ENCODE measurements around the gene CPSF7.

Gene CPSF7

DNA sequence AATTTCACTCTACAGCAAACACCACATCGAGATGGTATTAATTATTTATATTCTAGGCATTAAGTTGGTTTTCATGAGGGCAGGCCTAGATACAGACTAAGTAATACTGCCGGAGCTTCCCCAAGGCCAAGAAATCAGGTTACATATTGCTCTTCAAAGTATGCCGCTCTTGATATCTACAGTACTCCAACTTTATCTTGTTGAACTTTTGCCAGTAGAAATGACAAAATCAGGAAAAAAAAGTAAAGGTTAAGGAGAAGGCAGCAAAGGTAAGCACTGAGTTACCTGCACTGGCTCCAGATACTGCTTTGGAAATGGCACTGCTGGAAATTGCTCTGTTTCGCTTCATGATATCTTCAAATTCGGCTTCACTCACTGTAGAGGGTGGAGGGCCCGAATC is 14.4 kb downstream of the CPSF7 start:
- TF ChIP-seq GATA3 (IDR thresholded peaks at IDR 0.05; ENCODE audit: low read depth, low read length) (no peak), GATA2 (IDR thresholded peaks at IDR 0.05; ENCODE audit: low read depth, low read length) (no peak)

DNA sequence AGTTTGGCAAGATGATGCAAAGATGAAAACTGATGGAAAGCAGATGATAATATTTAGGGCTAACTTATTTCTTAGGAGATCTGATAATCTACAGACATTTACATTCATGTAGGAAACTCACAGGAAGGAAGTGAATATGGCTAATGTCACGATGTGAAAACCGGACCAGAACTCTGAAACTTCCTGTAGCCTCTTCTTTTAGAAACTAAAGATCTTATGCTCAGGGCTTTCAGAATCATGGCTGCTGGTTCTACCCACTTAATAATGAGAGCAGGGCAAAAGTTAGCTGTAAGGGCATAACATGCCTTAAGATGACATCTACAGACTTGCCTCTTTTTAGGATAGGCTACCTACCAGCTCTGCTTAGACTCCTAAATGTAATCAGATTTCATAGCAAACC is 15.2 kb downstream of the CPSF7 start:
- TF ChIP-seq GATA3 (IDR thresholded peaks at IDR 0.05; ENCODE audit: low read depth, low read length) (no peak), GATA2 (IDR thresholded peaks at IDR 0.05; ENCODE audit: low read depth, low read length) (no peak)

DNA sequence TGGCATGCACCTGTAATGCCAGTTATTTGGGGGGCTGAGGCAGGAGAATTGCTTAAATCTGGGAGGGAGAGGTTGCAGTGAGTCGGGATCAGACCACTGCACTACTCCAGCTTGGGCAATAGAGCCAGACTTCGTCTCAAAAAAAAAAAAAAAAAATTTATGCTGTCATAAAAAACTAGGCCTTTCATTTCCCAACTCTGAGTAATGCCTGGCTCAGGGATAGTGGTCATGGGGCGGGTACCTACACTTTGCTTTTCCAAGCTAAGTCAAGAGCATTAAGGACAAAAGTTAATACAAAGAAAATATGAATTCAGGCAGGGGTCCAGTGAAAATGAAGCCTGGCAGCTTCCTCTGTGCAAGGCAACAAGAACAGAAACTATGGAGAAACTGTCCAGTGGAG is 16.3 kb downstream of the CPSF7 start:
- no peak for TF ChIP-seq GATA3 (IDR thresholded peaks at IDR 0.05; ENCODE audit: low read depth, low read length)

DNA sequence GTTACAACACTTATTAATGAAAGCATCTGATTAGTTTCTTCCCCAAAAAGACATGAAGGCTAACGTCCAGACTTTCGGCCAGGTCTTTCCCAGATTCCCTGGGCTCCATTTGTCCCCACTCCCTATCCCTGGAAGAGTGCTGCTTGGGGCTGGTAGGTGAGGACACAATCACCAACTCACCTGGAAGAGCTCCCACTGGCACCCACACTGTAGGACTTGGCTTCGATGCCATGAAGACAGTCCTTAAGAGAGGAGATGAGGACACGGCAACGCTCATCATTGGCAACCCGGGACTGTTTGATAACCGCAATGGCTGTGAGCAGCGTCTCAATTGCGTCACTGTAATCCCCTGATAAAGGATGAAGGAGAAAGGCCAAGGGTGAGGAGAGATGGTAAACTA is 18.2 kb downstream of the CPSF7 start:
- TF ChIP-seq GATA3 (IDR thresholded peaks at IDR 0.05; ENCODE audit: low read depth, low read length) = no peak
- no peak for TF ChIP-seq GATA2 (IDR thresholded peaks at IDR 0.05; ENCODE audit: low read depth, low read length)

DNA sequence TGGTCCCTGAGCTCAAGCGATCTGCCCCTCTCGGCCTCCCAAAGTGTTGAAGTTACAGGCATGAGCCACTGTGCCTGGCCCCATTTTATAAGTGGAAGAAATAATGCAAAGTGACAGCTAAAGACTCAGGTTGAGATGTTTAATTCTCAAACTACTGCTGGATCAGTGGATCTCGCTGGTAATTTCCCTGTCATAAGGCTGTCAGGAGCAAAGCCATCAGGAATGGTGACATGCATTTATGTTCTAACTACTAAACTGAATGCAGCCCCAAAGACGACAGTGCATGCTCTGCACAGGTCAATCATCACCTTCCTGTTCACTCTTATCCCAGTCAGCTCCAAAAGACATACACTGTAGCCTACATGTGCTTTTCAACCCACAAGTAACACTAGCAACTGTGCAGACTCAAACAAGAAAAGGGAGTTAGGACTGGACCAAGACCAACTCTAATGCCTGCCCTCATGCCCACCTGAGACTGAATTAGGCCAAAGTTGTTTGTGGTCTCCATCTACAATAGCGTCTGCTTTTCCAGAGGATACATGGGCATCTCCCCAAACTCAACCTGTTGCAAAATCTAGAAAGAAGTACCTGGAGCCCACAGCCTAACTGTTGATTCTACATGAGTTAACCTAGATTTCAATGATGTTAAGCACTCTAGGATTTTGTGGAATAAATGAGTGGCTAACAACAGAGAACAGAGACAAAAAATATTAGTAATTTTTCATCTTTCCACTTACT is 22.6 kb downstream of the CPSF7 start:
- no peak for TF ChIP-seq GATA3 (IDR thresholded peaks at IDR 0.05; ENCODE audit: low read depth, low read length)
- TF ChIP-seq GATA2 (IDR thresholded peaks at IDR 0.05; ENCODE audit: low read depth, low read length) = no peak

DNA sequence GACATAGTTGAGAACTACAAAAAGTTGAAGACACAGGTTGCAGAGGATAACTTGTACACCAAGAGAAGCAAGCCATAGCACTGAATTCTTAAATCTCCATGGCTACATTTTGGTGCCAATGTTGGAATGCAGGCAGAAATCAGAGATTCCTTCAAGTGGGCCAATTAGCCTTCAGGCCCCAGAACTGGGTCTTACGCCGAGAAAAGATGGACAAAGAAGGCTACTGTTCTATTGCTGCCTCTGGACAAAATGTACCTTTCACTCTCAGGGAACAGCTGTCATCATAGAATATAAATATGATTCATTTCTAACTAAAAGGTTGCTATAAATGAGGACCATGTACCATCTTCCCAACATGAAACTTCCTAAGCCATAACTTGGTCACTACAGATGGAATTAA is 23.7 kb downstream of the CPSF7 start:
- TF ChIP-seq GATA3 (IDR thresholded peaks at IDR 0.05; ENCODE audit: low read depth, low read length) (no peak), GATA2 (IDR thresholded peaks at IDR 0.05; ENCODE audit: low read depth, low read length) (no peak)

DNA sequence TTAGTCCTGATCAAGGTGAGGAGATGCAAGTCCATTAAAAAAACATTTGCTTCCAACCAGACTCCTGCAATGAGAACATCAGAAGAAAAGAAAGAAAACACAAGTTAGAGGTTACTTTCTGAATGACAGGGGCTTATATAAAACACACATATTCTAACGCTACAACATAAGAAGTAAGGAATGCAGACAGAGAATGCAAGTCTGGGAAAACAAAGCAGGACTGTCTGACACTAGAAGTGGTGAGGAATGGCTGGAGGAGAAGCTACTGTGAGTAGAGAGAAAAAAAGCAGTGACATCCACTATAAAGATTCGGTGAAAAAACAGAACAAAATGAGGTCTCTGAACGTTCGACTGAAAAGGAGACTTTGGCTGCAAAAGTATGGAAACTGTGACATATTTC is 25.1 kb downstream of the CPSF7 start:
- no peak for TF ChIP-seq GATA3 (IDR thresholded peaks at IDR 0.05; ENCODE audit: low read depth, low read length)

DNA sequence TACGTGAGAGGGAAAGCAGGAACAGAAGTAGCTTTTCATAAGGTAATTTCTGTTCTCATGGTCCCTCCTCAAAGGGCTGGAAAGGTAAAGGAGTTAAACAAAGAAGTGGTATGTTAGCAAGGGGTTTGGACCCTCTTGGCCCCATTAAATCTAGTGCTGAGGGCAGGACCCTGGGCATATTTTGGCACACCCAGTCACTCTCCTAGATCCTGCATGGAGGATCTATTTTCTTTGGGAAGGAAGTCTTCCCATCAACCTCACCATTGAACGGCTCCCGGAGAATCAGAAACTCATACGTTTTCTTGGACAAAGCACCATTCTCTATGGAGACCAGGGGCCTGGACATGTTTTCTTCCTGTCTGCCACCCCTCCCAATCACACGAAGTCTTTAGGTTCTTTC is 25.7 kb downstream of the CPSF7 start:
- TF ChIP-seq GATA3 (IDR thresholded peaks at IDR 0.05; ENCODE audit: low read depth, low read length) = no peak
- no peak for TF ChIP-seq GATA2 (IDR thresholded peaks at IDR 0.05; ENCODE audit: low read depth, low read length)

DNA sequence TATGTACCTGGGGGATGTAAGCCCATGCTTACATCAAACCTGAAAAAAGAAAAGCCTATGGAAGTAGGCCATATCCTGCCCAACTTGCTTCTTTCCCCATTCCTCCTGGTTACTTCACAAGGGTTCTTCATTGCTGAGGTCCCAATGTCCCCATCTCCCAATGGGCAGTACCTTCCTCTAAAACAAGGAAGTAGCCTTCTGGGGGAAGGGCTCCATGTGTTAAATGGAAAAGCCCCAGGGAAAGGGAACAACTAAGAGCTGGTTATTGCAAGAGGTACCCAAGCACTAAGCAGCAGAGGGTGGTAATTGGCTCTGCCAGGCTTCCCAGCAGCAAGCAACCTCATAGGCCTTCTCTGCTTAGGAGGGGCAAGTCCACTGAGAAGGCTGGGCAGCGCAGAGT is 26.1 kb downstream of the CPSF7 start:
- TF ChIP-seq GATA3 (IDR thresholded peaks at IDR 0.05; ENCODE audit: low read depth, low read length) = no peak
- TF ChIP-seq GATA2 (IDR thresholded peaks at IDR 0.05; ENCODE audit: low read depth, low read length) = no peak

DNA sequence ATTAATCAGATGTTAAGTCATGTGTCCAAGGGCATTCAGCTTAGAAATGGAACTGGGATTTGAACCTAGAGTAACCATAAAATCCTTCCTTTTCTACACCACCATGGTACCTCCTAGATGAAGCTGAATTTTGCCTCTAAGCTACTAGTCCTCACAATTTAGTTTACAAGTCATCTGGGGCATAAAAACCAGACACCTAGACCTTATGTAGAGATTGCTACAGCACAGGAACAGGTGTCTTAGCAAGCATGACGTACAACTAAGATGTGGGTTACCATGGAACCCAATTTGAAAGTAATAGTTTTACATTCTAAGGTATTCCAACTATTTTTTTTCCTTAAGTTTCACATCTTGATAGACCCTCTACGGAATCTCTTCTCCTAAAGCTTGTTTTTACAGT is 28.2 kb downstream of the CPSF7 start:
- TF ChIP-seq GATA2 (IDR thresholded peaks at IDR 0.05; ENCODE audit: low read depth, low read length) (no peak), GATA3 (IDR thresholded peaks at IDR 0.05; ENCODE audit: low read depth, low read length) (no peak)

DNA sequence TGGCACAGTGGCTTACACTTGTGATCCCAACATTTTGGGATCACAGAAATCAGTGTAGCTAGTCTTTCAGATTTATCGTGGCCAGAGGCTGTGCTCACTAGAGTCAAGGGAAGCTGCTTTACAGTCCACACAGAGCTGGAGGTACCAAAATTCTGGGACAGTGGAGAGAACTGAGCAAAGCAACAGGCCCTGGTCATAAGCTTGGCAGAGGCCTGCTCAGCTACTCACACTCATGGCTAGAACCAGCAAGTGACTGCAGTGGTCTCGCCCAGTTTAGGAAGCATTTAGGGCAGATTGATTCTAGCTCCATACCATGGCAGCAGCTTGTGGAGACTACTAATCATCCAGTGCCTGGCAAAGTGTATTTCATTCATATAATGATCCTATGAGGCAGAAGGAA is 28.6 kb downstream of the CPSF7 start:
- no peak for TF ChIP-seq GATA3 (IDR thresholded peaks at IDR 0.05; ENCODE audit: low read depth, low read length)
- no peak for TF ChIP-seq GATA2 (IDR thresholded peaks at IDR 0.05; ENCODE audit: low read depth, low read length)

DNA sequence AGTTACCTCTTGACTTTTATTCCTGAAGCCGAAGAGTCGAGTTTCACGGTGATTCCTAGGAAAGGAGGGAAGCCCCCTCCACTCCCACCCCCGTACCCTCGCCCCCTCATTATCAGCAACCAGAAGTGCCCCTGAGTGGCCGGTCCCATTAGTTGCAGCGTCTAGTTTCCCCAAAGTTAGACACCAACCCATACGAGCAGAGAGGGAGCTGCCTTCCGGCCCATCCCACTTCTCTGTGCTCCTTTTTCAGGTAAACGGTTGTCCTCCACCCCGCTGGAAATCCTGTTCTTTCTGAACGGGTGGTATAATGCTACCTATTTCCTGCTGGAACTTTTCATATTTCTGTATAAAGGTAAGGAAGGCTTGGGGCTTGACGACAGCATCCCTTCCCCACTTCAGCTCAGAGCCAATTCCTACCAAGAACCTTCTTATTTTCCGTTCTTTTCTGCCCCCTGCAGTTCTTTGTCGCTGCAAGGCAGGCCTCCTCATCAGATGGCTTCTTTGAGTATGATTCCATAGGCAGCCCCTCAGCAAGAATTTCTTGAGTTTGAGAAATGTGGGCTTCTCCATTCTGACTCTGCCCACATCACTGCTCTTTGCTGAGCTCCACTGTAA is 36.7 kb downstream of the CPSF7 start:
- TF ChIP-seq GATA2 (IDR thresholded peaks at IDR 0.05; ENCODE audit: low read depth, low read length) (no peak), GATA3 (IDR thresholded peaks at IDR 0.05; ENCODE audit: low read depth, low read length) (no peak)

DNA sequence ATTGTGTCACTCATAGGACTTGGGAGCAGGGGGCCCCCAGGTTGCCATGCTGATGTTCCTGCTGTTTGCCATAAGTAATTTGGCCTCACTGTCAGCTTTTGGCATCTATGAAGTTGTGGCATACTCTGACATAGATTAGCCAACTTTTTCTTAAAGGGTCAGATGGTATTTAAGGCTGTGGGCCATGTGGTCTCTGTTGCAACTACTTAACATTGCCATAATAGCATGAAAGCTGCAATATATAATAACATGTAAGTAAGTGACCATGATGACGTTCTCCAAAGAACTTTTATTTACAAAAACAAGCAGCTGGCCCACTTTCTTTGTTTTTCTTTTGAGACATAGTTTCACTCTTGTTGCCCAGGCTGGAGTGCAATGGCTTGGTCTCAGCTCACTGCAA is 39.6 kb downstream of the CPSF7 start:
- TF ChIP-seq GATA2 (IDR thresholded peaks at IDR 0.05; ENCODE audit: low read depth, low read length) (no peak), GATA3 (IDR thresholded peaks at IDR 0.05; ENCODE audit: low read depth, low read length) (no peak)

DNA sequence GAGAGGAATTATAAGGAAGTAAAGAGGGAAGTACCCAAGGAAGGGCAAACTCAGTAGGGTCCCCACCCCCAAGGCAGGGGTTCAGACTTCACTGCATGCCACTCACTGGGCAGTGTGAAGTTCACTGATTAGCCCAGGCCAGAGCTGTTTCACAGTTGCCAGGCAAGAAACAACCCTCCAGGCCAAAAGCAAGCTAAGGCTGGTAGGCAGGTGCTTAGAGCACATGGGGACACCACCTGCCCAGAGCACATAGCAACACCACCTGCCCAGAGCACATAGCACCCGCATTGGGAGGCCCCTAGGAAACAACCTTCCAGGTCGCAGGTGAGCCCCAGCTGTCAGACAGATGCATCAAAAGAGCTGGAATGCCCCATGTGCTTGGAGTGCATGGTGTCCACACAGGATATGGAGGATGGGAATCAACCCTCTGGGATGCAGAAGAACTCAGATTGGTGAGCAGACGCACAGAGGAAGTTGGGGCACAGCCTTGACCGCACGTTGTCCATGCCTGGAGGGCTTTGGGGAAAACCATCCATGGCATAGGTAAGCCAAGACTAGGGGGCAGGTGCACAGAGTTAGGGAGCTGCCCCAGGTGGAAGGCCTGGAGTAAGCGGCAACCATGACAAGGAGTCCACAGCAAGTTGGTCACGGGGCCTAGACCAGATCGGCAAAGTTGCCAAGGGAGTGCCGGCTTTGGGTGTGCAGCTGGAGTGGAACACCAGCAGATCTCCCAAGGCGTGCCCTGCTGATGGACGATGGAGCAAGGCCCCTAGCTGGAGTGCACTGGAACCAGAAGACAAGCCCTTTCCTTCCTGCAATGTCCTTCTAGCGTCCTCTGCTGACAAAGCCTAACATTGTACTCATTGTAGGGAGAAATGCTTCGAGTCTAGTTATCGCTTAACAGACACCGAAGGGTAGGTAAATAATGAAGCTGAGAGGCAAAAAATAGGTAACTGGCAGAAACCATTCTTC is 45.2 kb downstream of the CPSF7 start:
- TF ChIP-seq GATA3 (IDR thresholded peaks at IDR 0.05; ENCODE audit: low read depth, low read length) (no peak), GATA2 (IDR thresholded peaks at IDR 0.05; ENCODE audit: low read depth, low read length) (no peak)

DNA sequence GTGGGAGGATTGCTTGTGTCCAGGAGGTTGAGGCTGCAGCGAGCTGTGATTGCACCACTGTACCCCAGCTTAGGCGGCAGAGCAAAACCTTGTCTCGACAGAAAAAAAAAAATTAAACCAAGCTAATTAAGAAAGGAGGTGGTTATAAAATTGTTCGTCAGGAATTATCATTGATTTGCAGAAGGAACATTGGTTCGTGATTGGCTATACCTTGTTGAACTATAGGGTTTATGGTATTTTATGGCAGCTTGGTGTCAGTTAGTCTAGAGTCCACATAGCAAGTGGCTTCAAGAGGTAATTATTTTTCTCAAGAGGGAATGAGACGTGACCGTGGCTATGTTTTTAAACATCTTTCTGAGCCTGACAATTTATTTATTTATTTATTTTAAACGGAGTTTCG is 48.9 kb downstream of the CPSF7 start:
- TF ChIP-seq GATA2 (IDR thresholded peaks at IDR 0.05; ENCODE audit: low read depth, low read length) (no peak), GATA3 (IDR thresholded peaks at IDR 0.05; ENCODE audit: low read depth, low read length) (no peak)

Measured in SH-SY5Y (cell line).